ENCODE results near the gene SLC25A1. TPM values are rescaled to one million over a fixed set of nuclear protein-coding genes. Genes with fewer than 3 reads are reported as not detected.

Gene SLC25A1
- total RNA-seq, 1 donor from 2014 or later: 130 TPM

DNA sequence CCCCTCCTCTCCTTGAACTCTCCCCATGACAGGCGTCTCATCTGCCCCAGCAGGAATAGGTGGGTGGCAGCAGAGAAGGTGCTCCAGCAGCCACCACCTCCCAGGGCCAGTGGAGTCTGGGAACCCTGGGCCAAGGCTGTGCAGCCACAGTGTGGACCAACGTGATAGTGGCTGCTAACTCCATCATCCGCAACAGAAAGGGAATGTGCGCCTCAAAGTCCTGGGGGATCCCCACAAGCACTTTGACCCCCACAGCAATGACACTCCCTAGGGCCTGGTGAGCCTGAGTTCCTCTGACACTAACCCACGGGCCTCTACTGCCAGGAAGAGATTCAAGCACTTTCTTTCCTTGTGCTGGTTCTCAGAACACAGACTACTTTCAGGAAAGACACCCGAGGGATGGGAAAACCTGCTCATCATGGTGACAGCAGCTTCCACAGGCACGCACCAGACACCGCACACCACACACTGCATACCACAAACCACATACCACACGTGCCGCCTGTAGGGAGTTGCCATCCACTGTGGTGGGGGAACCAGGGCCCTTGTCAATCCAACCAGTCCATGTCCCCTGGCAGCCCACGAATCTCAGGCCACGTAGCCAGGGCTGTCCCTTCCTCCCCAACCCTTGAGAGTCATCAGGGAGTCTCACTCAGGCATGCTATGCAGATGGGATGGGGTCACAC is 3.4 kb upstream of the SLC25A1 start:
- no peak for DNase-seq (ENCODE audit: low spot score)

DNA sequence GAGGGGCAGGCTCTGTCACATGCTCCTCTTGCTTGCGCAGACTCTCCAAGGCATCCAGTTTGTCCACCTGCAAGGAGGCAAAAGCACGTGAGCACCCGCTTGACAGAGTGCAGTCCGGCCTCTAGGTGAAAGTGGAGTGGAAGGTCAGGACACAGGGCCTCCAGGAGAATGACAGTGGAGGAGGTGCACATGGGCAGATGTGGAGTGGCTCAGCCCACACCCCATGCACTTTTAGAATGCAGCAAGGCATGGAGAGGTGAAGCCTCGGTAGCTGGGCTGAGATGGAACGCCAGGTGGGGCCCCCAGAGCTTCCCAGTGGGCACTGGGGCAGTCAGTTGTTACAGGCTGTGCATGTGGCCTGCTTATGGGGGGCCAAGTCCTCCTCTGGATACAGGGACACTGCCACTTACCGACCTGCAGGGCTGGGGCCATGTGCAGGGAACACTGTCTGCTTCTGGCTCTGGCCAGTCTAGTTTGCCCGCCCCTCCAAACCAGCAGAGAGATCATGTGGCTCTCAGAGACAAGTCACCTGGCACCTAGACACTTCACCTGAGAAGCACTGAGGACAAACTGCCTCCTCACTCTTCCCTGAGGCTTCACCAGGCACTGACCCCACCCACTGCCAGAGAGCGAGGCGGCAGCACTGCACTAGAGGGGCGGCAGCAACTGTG is 2.3 kb upstream of the SLC25A1 start:
- no peak for DNase-seq (ENCODE audit: low spot score)

DNA sequence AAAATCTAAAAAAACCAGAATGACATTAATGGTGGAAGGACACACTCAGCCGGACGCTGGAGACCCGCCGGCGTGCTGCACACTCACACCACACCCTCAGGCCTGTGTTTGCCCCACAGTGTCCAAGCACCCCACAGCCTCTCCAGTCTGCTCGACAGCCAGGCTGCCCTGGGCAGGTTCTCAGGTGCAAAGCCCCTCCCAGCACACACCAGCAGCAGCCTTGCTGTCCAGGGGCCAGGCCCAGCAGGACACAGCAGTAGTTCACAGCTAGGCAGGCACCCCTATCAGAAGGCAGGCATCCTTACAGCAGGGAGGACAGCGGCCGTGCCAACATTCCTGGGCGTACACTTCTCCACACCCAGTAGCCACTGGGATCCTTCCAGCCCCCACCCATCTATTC is 1.7 kb upstream of the SLC25A1 start:
- no peak for DNase-seq (ENCODE audit: low spot score)

- peak; percentile 82 for DNase-seq (ENCODE audit: low spot score)
These were observed 1.0 kb upstream of the SLC25A1 start for GRCh38 chr22:19179497-19180048.

DNA sequence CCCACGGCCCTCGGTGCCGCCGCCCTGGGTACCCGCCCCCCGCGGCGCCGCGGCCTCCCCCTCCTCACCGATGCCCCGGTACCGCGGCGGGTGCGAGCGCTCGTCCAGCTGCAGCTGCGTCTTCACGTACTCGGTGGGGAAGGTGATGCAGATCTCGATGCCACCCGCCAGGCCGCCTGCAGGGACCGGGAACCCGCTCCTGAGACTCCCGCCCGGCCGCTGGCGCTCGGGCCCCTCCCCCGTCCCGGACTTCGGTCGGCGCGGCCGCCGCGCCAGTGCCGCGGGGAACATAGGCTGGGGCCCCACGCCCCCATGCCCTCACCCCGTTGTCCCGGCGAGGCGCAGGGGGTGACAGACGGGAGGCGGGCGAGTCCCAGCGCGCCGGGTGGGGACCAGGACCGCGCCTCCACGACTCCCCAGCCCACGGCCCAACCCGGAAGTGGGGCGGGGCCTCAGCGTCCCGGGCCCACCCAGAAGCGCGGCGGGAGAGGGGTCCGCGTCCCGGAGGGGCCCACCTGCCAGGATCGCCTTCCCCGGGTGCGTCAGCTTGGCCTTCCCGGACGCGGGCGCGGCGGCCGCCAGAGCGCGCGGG is 375 bp downstream of the SLC25A1 start:
- DNase-seq (ENCODE audit: low spot score): peak; percentile 27

DNA sequence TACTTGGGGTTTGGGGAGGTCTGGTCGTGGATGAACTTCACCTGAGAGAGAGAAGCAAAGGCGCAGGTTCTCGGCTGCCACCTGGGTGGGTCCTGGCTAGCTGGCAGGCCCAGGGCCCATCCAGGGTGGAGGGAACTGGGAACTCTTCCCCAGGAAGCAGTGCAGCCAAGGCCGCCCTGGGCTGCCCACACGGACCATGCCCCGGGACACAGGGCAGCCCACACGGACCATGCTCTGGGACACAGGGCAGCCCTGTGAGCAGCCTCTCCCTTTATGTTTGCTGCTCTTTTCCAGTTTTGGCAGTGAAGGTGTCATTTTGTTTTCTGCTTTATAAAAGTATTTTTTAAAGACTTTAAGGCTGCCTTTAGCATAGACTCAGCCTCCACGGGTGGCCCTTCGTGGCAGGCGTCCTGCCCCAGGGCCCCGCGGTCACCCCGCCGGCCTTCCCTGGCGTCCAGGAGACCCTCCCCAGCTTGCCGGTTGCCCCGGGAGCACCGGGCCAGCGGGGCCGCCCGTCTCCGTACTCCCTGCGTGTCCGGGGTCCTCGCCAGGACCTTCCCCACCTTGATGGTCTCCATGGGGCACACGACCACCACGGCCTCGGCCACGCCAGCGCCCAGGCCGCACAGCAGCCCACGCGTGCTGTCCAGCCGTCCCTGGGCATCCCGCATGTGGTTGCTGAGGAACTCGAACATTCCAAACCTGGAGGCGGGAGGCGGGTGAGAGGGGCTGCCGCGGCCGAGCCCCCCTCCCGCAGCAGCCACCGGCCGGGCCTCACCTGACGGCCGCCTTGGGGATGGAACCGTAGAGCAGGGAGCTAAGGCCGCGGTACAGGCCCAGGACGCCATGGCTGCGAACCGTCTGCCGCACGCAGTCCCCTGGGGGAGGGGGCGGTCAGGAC is 1.1 kb downstream of the SLC25A1 start:
- DNase-seq (ENCODE audit: low spot score): no peak

DNA sequence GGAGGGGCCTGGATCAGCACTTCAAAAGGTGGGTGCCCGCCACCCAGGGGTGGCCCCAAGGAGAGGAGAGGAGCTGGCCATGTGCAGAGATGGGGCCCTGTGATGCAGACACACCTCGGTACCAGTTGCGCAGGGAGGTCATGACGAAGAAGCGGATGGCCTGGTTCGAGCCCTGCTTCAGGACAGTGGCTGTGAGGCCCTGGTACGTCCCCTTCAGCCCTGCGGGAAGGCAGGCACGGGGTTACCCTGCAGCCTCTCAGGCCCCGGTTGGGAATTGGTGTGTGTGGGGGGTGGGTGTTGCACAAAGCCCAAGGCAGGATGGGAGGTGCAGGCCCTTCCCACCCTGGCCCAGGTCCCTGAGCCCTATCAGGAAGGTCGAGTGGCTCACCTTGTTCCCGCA is 1.8 kb downstream of the SLC25A1 start:
- DNase-seq (ENCODE audit: low spot score): no peak

- no peak for DNase-seq (ENCODE audit: low spot score)
These were observed 2.3 kb downstream of the SLC25A1 start for GRCh38 chr22:19176175-19176643.

DNA sequence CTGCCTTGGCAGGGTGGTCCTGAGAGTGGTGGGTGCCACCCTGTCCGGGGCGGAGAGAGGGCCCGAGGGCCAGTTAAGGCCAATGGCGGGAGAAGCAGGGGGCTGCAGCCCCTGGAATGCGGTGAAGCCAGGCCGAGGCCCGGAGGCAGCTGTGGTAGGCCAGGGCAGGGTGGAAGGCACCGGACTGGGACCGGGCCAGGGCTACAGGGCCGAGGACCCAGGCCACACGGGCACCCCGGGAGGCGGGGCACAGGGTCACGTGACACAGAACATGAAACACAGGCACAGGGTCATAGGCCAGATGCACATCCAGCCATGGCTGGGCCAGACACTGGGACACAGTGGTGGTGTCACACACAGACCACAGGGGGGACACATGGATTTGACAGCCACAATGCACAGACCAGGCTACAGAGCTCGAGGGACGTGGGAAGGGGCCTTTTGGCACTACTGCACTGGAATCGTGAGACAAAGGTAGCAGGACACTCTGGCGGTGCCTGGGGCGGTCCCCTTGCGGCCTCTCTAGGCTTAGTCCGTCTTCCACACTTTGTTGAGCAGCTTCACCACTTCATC is 2.8 kb downstream of the SLC25A1 start:
- DNase-seq (ENCODE audit: low spot score): no peak

- no peak for DNase-seq (ENCODE audit: low spot score)
These were observed 3.4 kb downstream of the SLC25A1 start for GRCh38 chr22:19175026-19175601.

- no peak for DNase-seq (ENCODE audit: low spot score)
These were observed 4.2 kb downstream of the SLC25A1 start for GRCh38 chr22:19174106-19175025.

- no peak for DNase-seq (ENCODE audit: low spot score)
These were observed 5.2 kb downstream of the SLC25A1 start for GRCh38 chr22:19173047-19174035.

DNA sequence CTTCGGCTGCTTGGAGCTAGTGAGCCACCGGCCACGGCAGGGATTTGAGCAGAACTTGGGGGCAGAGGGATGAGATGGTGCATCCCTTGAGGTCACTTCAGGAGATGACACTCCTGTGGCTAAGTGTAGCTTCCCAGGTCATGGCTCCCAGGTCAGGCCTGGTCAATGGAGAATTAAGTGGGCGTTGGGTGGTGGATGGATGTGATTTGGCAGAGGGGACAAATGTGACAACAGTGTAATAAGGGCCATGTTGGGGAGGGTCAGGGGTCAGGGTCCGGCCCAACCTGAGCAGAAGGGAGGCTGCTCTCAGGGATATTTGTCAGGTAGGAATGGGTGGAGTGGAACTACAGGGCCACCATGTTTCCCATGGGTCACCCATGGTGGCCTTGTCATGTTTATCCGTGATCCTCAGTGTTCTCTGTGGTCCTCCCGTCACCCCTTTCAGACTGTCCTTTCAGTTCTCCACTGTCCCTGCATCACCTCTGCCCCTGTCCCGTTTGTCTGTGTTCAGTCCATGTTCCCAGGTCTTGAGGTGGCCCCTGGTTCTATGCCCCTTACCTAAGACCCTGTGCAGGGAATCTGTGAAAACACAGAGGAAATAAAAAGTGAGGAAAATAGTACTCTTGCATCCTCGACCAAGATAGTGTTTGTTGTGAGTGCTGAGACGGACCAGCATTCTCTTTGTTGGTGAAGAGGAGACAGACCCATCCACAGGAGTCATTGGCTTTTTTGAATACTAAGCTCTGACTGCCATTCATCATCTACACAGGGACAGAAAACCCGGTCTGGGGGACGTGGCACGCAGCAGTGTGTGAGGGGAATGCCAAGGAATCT is 6.1 kb downstream of the SLC25A1 start:
- no peak for DNase-seq (ENCODE audit: low spot score)

- no peak for DNase-seq (ENCODE audit: low spot score)
These were observed 8.6 kb downstream of the SLC25A1 start for GRCh38 chr22:19169947-19170318.

DNA sequence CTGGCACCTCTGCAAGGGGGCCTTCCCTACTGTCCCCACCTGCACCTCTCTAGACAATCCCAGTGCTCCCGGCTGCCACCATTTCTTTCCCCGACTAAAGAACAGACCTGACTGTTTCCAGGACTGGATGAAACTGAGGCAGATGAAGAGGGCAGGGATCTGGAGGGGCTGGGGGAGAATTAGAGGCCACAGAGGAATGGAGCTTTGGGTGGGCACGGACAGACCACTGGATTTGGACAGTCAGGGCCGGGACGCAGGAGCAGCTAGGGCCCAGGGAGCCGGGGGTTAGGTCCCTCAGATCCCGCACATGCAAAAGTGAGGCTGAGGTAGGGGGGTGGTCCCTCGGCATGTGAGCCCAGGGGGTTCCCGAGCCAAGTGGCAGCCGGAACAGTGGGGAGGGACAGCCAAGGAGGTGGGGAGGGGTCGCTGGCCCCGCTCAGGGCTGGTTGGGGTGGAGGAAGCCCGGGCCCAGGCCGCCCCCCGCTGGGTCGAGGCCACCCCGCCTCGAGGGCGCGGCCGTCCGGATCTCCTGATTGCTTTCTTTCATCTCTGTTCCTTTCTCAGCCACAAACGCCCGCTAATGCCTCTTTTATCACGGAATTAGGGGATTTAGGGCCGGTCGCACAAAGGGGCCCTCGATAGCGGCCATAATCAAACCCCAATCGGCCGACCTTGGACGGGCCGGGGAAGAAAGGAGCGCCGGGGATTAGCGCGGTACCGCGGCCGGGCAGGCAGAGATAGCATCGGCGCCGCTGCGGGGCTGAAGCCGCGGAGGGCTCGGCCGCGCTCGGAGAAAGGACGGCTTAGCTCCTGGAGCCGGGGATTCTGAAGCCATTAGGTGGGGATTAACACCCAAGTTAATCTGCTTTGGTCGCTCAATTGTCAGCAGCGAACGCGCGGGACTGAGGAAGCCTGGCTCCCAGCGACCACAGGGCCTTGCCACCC is 9.3 kb downstream of the SLC25A1 start:
- no peak for DNase-seq (ENCODE audit: low spot score)

GRCh38 chr22:19168088-19168890 is 10.2 kb downstream of the SLC25A1 start:
- DNase-seq (ENCODE audit: low spot score): no peak

Measured in mucosa of gallbladder (tissue), 1 donor.